GM23338 (cell line): ENCODE results near the gene NLGN1. TPM values are rescaled to one million over a fixed set of nuclear protein-coding genes. Genes with fewer than 3 reads are reported as not detected.

ENCODE experiments used
- ATAC-seq: fragments of 200-7000 bp; cut with Tn5 transposase; 3 replicates; pipeline ENCODE4 v1.9.1; 2020
- DNase-seq: peaks from one replicate; pipeline ENCODE4 v3.0.0-alpha.2; 2015; ENCODE audit warnings: low spot score
- H2AFZ ChIP-seq: fragments of 200-600 bp; sonication (generic); 2 replicates; pipeline ENCODE4 v1.8.0; 2016; ENCODE audit warnings: antibody characterized with exemption, mild to moderate bottlenecking, moderate library complexity
- H3F3A ChIP-seq: fragments of 200-600 bp; sonication (generic); replicated peaks from 2 replicates; pipeline ENCODE4 v1.8.0; 2017; ENCODE audit warnings: antibody characterized with exemption, mixed run types, low read depth
- H3K27ac ChIP-seq: fragments of 200-600 bp; sonication (generic); 2 replicates; pipeline ENCODE4 v1.6.1; 2016; ENCODE audit warnings: low read depth
- H3K27me3 ChIP-seq: fragments of 200-600 bp; sonication (generic); 2 replicates; pipeline ENCODE4 v1.8.0; 2016; ENCODE audit warnings: mild to moderate bottlenecking, mixed run types, moderate library complexity; ENCODE audit not compliant: insufficient read depth
- H3K36me3 ChIP-seq: fragments of 200-600 bp; sonication (generic); 2 replicates; pipeline ENCODE4 v1.8.0; 2016; ENCODE audit warnings: mild to moderate bottlenecking; ENCODE audit not compliant: insufficient read depth
- H3K4me1 ChIP-seq: fragments of 200-600 bp; sonication (generic); 2 replicates; pipeline ENCODE4 v1.8.0; 2016; ENCODE audit warnings: mild to moderate bottlenecking, moderate library complexity; ENCODE audit not compliant: insufficient read depth
- H3K4me2 ChIP-seq: fragments of 200-600 bp; sonication (generic); 2 replicates; pipeline ENCODE4 v1.7.1; 2017; ENCODE audit warnings: mixed run types
- H3K4me3 ChIP-seq: fragments of 200-600 bp; sonication (generic); 2 replicates; pipeline ENCODE4 v1.6.1; 2016; ENCODE audit warnings: mixed run types
- H3K79me2 ChIP-seq: fragments of 200-600 bp; sonication (generic); replicated peaks from 2 replicates; pipeline ENCODE4 v1.8.0; 2017; ENCODE audit warnings: mild to moderate bottlenecking; ENCODE audit not compliant: insufficient read depth
- H3K9me2 ChIP-seq: fragments of 200-600 bp; sonication (generic); 2 replicates; pipeline ENCODE4 v1.8.0; 2017; ENCODE audit not compliant: insufficient read depth
- H4K20me1 ChIP-seq: fragments of 200-600 bp; sonication (generic); replicated peaks from 2 replicates; pipeline ENCODE4 v1.8.0; 2017; ENCODE audit warnings: mild to moderate bottlenecking; ENCODE audit not compliant: insufficient read depth
- H3K27ac Mint-ChIP-seq: 2 replicates; pipeline ENCODE4 v1.8.0; 2020; ENCODE audit warnings: inconsistent platforms, mild to moderate bottlenecking, moderate library complexity, mixed read lengths
- H3K27me3 Mint-ChIP-seq: 3 replicates; pipeline ENCODE4 v1.8.0; 2022; ENCODE audit warnings: low read depth, mild to moderate bottlenecking, moderate library complexity, mixed read lengths, inconsistent platforms; ENCODE audit not compliant: insufficient read depth, poor library complexity
- H3K36me3 Mint-ChIP-seq: 3 replicates; pipeline ENCODE4 v1.8.0; 2021; ENCODE audit warnings: low read depth, mild to moderate bottlenecking, inconsistent platforms, moderate library complexity, mixed read lengths
- H3K4me1 Mint-ChIP-seq: 3 replicates; pipeline ENCODE4 v1.8.0; 2020; ENCODE audit warnings: mild to moderate bottlenecking, inconsistent platforms, mixed read lengths
- H3K4me3 Mint-ChIP-seq: 3 replicates; pipeline ENCODE4 v1.8.0; 2021; ENCODE audit warnings: moderate library complexity, mild to moderate bottlenecking, inconsistent platforms, mixed read lengths
- H3K9me3 Mint-ChIP-seq: 3 replicates; pipeline ENCODE4 v1.8.0; 2020; ENCODE audit warnings: moderate library complexity, mild to moderate bottlenecking, inconsistent platforms, mixed read lengths
- CREB1 ChIP-seq: fragments of 250-450 bp; sonication (Bioruptor Pico); IDR thresholded peaks from 2 replicates; pipeline ENCODE4 v1.5.0; 2020; ENCODE audit warnings: low read depth, mild to moderate bottlenecking, moderate library complexity
- CTCF ChIP-seq, 2 experiments: fragments of 200-600 bp in 1 of 2; sonication (generic) in 1 of 2; conservative IDR thresholded peaks; 2 replicates each; pipeline versions ENCODE4 v1.5.1 to v1.6.1; 2016 to 2017; ENCODE audit warnings: antibody characterized with exemption in 2 of 2, low read depth in 2 of 2, mild to moderate bottlenecking in 2 of 2, moderate library complexity in 1 of 2
- EZH2 ChIP-seq: fragments of 200-600 bp; sonication (generic); IDR thresholded peaks from one replicate; pipeline ENCODE4 v1.8.0; 2017; ENCODE audit warnings: antibody characterized with exemption, mild to moderate bottlenecking, low read depth; ENCODE audit not compliant: unreplicated experiment
- EZH2phosphoT487 ChIP-seq: fragments of 200-600 bp; sonication (generic); IDR thresholded peaks from one replicate; pipeline ENCODE4 v1.8.1; 2018; ENCODE audit warnings: antibody characterized with exemption; ENCODE audit not compliant: unreplicated experiment
- JUNB ChIP-seq: IDR thresholded peaks from one replicate; pipeline ENCODE4 v1.6.1; 2016; ENCODE audit warnings: antibody characterized with exemption; ENCODE audit not compliant: unreplicated experiment
- NANOG ChIP-seq: IDR thresholded peaks from 2 replicates; pipeline ENCODE4 v1.6.1; 2016; ENCODE audit warnings: antibody characterized with exemption, borderline replicate concordance
- POLR2AphosphoS5 ChIP-seq: IDR thresholded peaks from 2 replicates; pipeline ENCODE4 v1.6.1; 2016; ENCODE audit warnings: antibody characterized with exemption, low read depth
- STAT1 ChIP-seq: IDR thresholded peaks from one replicate; pipeline ENCODE4 v1.6.1; 2016; ENCODE audit warnings: antibody characterized with exemption; ENCODE audit not compliant: unreplicated experiment
- ZNF114 ChIP-seq: fragments of 250-450 bp; sonication (Bioruptor Pico); IDR thresholded peaks from 2 replicates; pipeline ENCODE4 v1.5.0; 2020; ENCODE audit warnings: mild to moderate bottlenecking, moderate library complexity
- ZNF331 ChIP-seq: fragments of 250-450 bp; sonication (Bioruptor Pico); IDR thresholded peaks from 2 replicates; pipeline ENCODE4 v1.5.0; 2020; ENCODE audit warnings: low read depth, mild to moderate bottlenecking, moderate library complexity
- ZNF462 ChIP-seq: fragments of 250-450 bp; sonication (Bioruptor Pico); IDR thresholded peaks from 2 replicates; pipeline ENCODE4 v1.5.0; 2020; ENCODE audit warnings: mild to moderate bottlenecking, moderate library complexity
- polyA plus RNA-seq: library from polyadenylated mRNA; unstranded; fragments of >200 nt; fragmentation: Nextera tagmentation; extraction: Ambion mirVana; gene quantifications from 2 replicates; pipeline ENCODE4 v1.2.1, GENCODE V29; 2016
- total RNA-seq: library from RNA; depleted of rRNA; stranded (reverse); fragments of >200 nt; shearing (Covaris generic); gene quantifications from 2 replicates; pipeline ENCODE4 v1.2.3, GENCODE V29; 2014
- TF ChIP-seq, protein P1 (sequence below): IDR thresholded peaks from one replicate; pipeline ENCODE4 v1.6.1; 2018; ENCODE audit warnings: antibody characterized with exemption; ENCODE audit not compliant: unreplicated experiment
- TF ChIP-seq, protein P2 (sequence below): IDR thresholded peaks from 2 replicates; pipeline ENCODE4 v1.6.1; 2016; ENCODE audit warnings: antibody characterized with exemption

Gene NLGN1
- total and polyA plus RNA-seq, 2 experiments from 2014 or later, result 6.5 to 18.6 TPM

DNA sequence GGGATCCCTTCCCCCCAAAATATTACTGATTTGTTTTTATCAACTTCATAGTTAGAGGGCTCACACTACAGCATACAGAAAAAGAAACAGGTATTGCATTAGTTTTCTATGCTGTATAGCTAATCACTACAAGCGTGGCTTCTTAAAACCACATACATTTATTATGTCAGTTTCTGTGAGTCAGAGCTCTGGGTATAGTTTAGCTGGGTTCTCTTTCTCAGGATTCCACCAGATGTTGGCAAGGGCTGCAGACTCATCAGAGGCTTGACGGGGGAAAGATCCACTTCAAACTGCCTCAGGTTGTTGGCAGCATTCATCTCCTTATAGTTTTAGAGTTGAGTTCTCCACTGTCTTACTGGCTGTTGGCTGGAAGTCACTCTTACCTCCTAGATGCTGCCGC is 328.0 kb downstream of the NLGN1 start (continued):
- no peak for TF ChIP-seq ZNF114 (CRISPR knock-in tag)
- no peak for TF ChIP-seq CREB1
- TF ChIP-seq JUNB, result no peak
- no peak for TF ChIP-seq EZH2phosphoT487

DNA sequence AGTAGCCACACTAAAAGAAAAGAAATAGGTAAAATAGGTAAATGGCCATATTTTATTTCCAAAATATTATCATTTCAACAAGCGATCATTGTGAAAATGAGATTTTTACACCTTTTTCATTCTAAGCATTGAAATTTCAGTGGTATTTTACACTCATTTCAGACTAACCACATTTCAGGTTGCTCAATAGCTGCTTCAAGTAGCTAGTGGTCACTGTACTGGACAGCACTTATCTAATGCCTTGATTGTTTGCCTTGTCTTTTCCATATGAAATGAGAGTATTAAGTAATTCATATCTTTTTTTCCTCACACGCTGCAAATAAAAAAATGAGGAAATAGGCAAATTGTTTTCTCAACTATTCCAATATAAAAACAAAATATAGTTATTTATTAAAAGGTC is 332.8 kb downstream of the NLGN1 start:
- peaks cover 10% of the 10 kb centered on the region for H3K4me1 Mint-ChIP-seq

More for the DNA sequence above, 332.8 kb downstream of the NLGN1 start:
- Mint-ChIP-seq H3K4me3 (no peak overlapping the region), H3K36me3 (no peaks in the 10 kb centered on the region), H3K27me3 (no peaks in the 10 kb centered on the region), H3K9me3 (no peaks in the 10 kb centered on the region), H3K27ac (no peak overlapping the region)
- H3F3A ChIP-seq, result no peaks in the 10 kb centered on the region
- no peak overlapping the region for H3K4me2 ChIP-seq
- H3K4me3 ChIP-seq, result no peak overlapping the region
- H3K4me1 ChIP-seq, result peaks cover 5% of the 10 kb centered on the region
- no peaks in the 10 kb centered on the region for H3K9me2 ChIP-seq
- H2AFZ ChIP-seq, result no peak overlapping the region
- H3K79me2 ChIP-seq, result no peaks in the 10 kb centered on the region
- no peak overlapping the region for H3K27ac ChIP-seq
- no peak for ATAC-seq
- no peaks in the 10 kb centered on the region for H3K36me3 ChIP-seq
- TF ChIP-seq NANOG, result no peak
- no peak for TF ChIP-seq EZH2
- TF ChIP-seq EZH2phosphoT487, result no peak
- TF ChIP-seq CREB1, result no peak
- TF ChIP-seq, protein P1, sequence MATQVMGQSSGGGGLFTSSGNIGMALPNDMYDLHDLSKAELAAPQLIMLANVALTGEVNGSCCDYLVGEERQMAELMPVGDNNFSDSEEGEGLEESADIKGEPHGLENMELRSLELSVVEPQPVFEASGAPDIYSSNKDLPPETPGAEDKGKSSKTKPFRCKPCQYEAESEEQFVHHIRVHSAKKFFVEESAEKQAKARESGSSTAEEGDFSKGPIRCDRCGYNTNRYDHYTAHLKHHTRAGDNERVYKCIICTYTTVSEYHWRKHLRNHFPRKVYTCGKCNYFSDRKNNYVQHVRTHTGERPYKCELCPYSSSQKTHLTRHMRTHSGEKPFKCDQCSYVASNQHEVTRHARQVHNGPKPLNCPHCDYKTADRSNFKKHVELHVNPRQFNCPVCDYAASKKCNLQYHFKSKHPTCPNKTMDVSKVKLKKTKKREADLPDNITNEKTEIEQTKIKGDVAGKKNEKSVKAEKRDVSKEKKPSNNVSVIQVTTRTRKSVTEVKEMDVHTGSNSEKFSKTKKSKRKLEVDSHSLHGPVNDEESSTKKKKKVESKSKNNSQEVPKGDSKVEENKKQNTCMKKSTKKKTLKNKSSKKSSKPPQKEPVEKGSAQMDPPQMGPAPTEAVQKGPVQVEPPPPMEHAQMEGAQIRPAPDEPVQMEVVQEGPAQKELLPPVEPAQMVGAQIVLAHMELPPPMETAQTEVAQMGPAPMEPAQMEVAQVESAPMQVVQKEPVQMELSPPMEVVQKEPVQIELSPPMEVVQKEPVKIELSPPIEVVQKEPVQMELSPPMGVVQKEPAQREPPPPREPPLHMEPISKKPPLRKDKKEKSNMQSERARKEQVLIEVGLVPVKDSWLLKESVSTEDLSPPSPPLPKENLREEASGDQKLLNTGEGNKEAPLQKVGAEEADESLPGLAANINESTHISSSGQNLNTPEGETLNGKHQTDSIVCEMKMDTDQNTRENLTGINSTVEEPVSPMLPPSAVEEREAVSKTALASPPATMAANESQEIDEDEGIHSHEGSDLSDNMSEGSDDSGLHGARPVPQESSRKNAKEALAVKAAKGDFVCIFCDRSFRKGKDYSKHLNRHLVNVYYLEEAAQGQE, result no peak
- TF ChIP-seq, protein P2, sequence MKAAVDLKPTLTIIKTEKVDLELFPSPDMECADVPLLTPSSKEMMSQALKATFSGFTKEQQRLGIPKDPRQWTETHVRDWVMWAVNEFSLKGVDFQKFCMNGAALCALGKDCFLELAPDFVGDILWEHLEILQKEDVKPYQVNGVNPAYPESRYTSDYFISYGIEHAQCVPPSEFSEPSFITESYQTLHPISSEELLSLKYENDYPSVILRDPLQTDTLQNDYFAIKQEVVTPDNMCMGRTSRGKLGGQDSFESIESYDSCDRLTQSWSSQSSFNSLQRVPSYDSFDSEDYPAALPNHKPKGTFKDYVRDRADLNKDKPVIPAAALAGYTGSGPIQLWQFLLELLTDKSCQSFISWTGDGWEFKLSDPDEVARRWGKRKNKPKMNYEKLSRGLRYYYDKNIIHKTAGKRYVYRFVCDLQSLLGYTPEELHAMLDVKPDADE, result no peak
- no peak for TF ChIP-seq POLR2AphosphoS5
- no peak for TF ChIP-seq ZNF462 (CRISPR knock-in tag)
- TF ChIP-seq ZNF331 (CRISPR knock-in tag), result no peak
- no peak for TF ChIP-seq CTCF (conservative IDR thresholded peaks at IDR 0.05; ENCODE audit: low read depth in 2 of 2)
- TF ChIP-seq ZNF114 (CRISPR knock-in tag), result no peak
- TF ChIP-seq STAT1, result no peak
- TF ChIP-seq JUNB, result no peak
- no peaks in the 10 kb centered on the region for H4K20me1 ChIP-seq
- no peaks in the 10 kb centered on the region for H3K27me3 ChIP-seq
- no peak for DNase-seq
